Thyroid gland (tissue), 4 donors: ENCODE measurements around the gene LRCH3.

Source experiments
- CTCF ChIP-seq, 6 experiments: fragments of 200-600 bp in 3 of 6; fragments of 450-650 bp in 3 of 6; sonication (generic) in 3 of 6; IDR thresholded peaks; one replicate each; pipeline ENCODE4 v1.5.1; 2016 to 2019; ENCODE audit warnings: antibody characterized with exemption in 6 of 6, mild to moderate bottlenecking in 2 of 6, inconsistent platforms in 1 of 6, moderate library complexity in 1 of 6
- POLR2A ChIP-seq, 2 donors: fragments of 450-650 bp; IDR thresholded peaks; one replicate each; pipeline ENCODE4 v1.6.1; 2017; ENCODE audit warnings: antibody characterized with exemption in 2 of 2, mild to moderate bottlenecking in 2 of 2, moderate library complexity in 1 of 2

GRCh38 chr3:197758512-197758911 lies 32.5 kb upstream of the LRCH3 start:
- TF ChIP-seq CTCF (IDR thresholded peaks at IDR 0.05) (no peak), POLR2A (IDR thresholded peaks at IDR 0.05) (no peak)
